Measurements from ENCODE around the gene ZNF565.
"Not testable (repeated sequence)": the region's sequence is repeated elsewhere in the genome, so short reads cannot be mapped to it uniquely, and the experiment has no call there.

The ZNF565 gene

GRCh38 chr19:36149673-36150406, 64.6 kb downstream of the ZNF565 start:
- DNase-seq: no peak

DNA sequence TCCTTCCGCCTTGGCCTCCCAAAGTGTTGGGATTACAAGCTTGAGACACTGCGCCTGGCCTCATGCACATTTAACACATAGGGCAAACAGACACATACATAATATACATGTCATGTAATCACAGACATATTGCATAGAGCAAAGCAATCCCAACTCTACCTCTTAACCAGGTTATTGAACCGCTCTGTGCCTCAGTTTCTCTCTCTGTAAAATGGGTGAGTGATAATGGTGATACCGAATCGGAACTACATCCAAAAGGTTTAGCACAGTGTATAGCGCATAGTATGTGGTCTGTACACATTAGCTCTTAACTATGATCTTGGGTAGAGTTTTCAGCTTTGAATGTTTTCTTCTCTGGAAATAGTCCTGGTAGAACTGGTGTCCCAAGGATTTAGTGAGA, 69.8 kb downstream of the ZNF565 start:
- no peak for DNase-seq

DNA sequence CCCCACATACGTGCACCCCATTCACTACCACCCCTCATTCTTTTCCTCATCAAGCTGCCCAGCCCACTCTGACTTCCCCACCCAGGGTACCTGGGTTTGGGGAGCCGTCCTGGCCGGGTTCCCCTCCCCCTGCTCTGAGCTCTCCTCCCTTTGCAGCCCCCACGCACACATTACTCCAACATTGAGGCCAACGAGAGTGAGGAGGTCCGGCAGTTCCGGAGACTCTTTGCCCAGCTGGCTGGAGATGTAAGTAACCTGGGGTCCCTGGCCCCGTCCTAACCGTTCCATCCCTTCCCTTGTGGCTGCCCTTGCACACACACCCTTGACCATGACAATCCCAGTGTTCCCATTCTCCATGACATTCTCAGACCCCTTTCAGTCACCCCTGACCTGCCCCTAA, 72.0 kb downstream of the ZNF565 start:
- no peak for DNase-seq

DNA sequence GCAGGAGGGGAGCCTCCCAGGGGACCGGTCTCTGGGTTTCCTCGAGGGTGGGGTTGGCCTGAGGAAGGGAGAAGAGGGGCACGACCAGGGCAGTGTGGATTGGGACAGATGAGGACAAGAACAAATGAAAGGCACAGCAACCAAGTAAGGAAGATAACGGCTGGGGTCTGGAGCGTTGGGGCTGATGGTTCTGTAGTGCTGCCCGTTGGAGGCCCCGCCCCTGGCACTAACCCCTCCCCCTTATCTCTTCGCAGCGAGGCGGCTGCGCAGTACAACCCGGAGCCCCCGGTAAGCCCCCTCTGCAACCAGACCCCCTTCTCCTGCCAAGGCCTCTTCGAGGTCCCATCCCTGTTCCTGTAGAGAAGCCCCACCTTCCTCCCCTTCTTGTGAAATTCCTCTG, 72.4 kb downstream of the ZNF565 start:
- DNase-seq: no peak

- peak; percentile 88 to 95 for DNase-seq
Observed at GRCh38 chr19:36141039-36141927, 73.2 kb downstream of the ZNF565 start.

DNA sequence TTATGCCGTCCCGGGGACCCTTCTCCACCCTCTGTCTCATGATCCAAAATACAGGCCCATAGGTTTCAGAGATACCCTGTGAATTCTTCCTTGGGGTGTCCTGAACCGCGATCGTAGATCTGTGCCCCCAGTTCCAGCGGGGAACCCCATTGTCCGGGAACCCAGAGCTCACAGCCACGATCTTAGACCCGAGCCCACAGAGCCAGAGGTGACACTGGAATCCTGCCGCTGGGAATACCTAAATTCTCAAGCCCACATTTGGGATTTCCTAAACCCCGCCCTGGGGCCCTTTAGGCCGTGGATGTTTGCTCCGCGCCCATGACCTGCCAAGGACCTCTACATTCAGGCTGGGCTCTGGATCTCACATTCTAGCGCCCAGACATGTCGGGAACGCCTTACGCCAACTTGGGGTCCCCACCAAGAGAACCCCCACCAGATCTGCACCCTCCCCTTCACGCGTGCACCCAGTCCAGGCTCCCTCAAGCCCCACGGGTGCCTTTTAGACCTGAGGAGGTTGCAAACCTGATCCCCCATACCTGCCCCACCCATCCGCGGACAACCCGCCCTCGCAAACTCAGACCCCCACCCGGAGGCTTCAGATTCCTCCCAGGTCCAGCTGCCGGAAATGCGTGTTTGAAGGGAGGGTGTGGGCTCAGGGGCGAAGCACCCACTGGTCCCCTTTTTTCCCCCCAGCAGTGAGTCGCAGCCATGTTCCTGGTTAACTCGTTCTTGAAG, 74.0 kb downstream of the ZNF565 start:
- peak in 1 of 2 donors; percentile 71 for DNase-seq

- DNase-seq: peak; percentile 92 to 94
Observed at GRCh38 chr19:36139473-36140303, 74.8 kb downstream of the ZNF565 start, which contains the start of gene CAPNS1. Gene CAPNS1, plus strand, starts transcription at chr19:36140066. Its CDS starts 946 bp downstream, at chr19:36141012.

DNA sequence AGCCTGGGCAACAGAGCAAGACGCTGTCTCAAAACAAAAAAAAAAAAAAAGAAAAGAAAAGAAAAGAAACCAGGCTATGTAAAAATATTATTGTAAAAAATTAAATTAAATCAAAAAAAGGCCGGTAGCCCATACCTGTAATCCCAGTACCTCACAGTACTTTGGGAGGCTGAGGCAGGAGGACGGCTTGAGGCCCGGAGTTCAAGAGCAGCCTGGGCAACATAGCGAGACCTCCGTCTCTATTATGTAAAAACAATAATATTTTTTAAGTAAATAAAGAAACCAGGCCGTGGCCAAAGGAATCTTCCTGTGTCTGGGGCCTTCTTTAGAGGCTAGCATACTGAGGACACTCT, 75.4 kb downstream of the ZNF565 start:
- DNase-seq: no peak

- peak in 1 of 2 donors; percentile 30 for DNase-seq
Observed at GRCh38 chr19:36136964-36137686, 77.3 kb downstream of the ZNF565 start.

GRCh38 chr19:36134867-36135266, 79.6 kb downstream of the ZNF565 start:
- DNase-seq: not testable (repeated sequence)

Data from CD4-positive, alpha-beta T cell treated with Interleukin-1 beta for 1 hour (primary cell).